Measurements from ENCODE around the gene INTU. TPM values are rescaled to one million over a fixed set of nuclear protein-coding genes. Genes with fewer than 3 reads are reported as not detected.

INTU gene
- total RNA-seq, 1 experiment from 2014 or later: 3.7 TPM

GRCh38 chr4:127748957-127749356, 116.2 kb downstream of the INTU start:
- CTCF ChIA-PET: no interaction called here
- TF ChIP-seq TCF7L2 (IDR thresholded peaks at IDR 0.05; ENCODE audit: low read depth, low read length): no peak
- TF ChIP-seq SIN3A (IDR thresholded peaks at IDR 0.05; ENCODE audit: borderline replicate concordance, insufficient read depth, low read depth, low read length): no peak
- TF ChIP-seq CTCF (IDR thresholded peaks at IDR 0.05): no peak
- in situ Hi-C loops (cut with HindIII; ENCODE audit: low pct_unique_long_range_greater_than_20kb, low sequenced_read_pairs): no loop called here
- Histone ChIP-seq H3K36me3 (ENCODE audit: control insufficient read depth, insufficient read depth, low read length) (no peaks in the 10 kb centered on the region), H3K27me3 (ENCODE audit: control insufficient read depth, insufficient read depth, low read length) (no peaks in the 10 kb centered on the region), H3K9me3 (ENCODE audit: control insufficient read depth, insufficient read depth, low read depth, low read length) (0 out of 2 replicates have a peak, but pooled peaks cover 2% of the 10 kb centered on the region), H3K27ac (ENCODE audit: low read length) (no peak overlapping the region), H3K4me3 (ENCODE audit: low read depth in 2 of 2, low read length in 2 of 2) (no peak overlapping the region), H3K4me1 (ENCODE audit: control insufficient read depth, insufficient read depth, low read length) (no peaks in the 10 kb centered on the region)
- intact Hi-C loops (cut with micrococcal nuclease; ENCODE audit: unreplicated experiment): no loop called here
- POLR2A ChIA-PET: no interaction called here
- BruUV-seq (replicated peaks): no TSS peak
- ATAC-seq (no peak), DNase-seq (ENCODE audit: low read depth, low spot score) (no peak)

GRCh38 chr4:127756906-127757305, 124.1 kb downstream of the INTU start:
- Histone ChIP-seq H3K4me1 (ENCODE audit: control insufficient read depth, insufficient read depth, low read length) (no peaks in the 10 kb centered on the region), H3K4me3 (ENCODE audit: low read depth in 2 of 2, low read length in 2 of 2) (no peak overlapping the region), H3K27me3 (ENCODE audit: control insufficient read depth, insufficient read depth, low read length) (no peaks in the 10 kb centered on the region), H3K27ac (ENCODE audit: low read length) (no peak overlapping the region), H3K9me3 (ENCODE audit: control insufficient read depth, insufficient read depth, low read depth, low read length) (no peaks in the 10 kb centered on the region), H3K36me3 (ENCODE audit: control insufficient read depth, insufficient read depth, low read length) (no peaks in the 10 kb centered on the region)
- ATAC-seq: no peak
- no peak for TF ChIP-seq SIN3A (IDR thresholded peaks at IDR 0.05; ENCODE audit: borderline replicate concordance, insufficient read depth, low read depth, low read length)
- TF ChIP-seq TCF7L2 (IDR thresholded peaks at IDR 0.05; ENCODE audit: low read depth, low read length): no peak
- TF ChIP-seq CTCF (IDR thresholded peaks at IDR 0.05): no peak
- no peak for TF ChIP-seq REST (IDR thresholded peaks at IDR 0.05; ENCODE audit: insufficient read depth in 1 of 2, low read depth in 2 of 2, low read length in 1 of 2)
- TF ChIP-seq POLR2AphosphoS5 (IDR thresholded peaks at IDR 0.05; ENCODE audit: low read depth, low read length): no peak
- no peak for DNase-seq (ENCODE audit: low read depth, low spot score)
- in situ Hi-C loops (cut with HindIII; ENCODE audit: low pct_unique_long_range_greater_than_20kb, low sequenced_read_pairs) (no loop called here), intact Hi-C loops (cut with micrococcal nuclease; ENCODE audit: unreplicated experiment) (no loop called here)
- POLR2A ChIA-PET: no interaction called here
- CTCF ChIA-PET: no interaction called here
- no TSS peak for BruUV-seq (replicated peaks)

Measured in Panc1 (cell line).